GM06990 (cell line): ENCODE data around the gene HIVEP1.
"Not testable (repeated sequence)": the region's sequence is repeated elsewhere in the genome, so short reads cannot be mapped to it uniquely, and the experiment has no call there.

ENCODE experiments used
- DNase-seq: peaks from one replicate; pipeline ENCODE4 v3.0.0-alpha.2; 2011; ENCODE audit not compliant: insufficient read length; ENCODE audit errors: extremely low read depth
- H3K27me3 ChIP-seq: replicated peaks from 2 replicates; pipeline ENCODE4 v1.6.0; 2011; ENCODE audit warnings: low read length; ENCODE audit not compliant: control insufficient read depth, insufficient read depth
- H3K36me3 ChIP-seq: 2 replicates; pipeline ENCODE4 v1.5.1; 2011; ENCODE audit warnings: low read length; ENCODE audit not compliant: control insufficient read depth, insufficient read depth
- H3K4me3 ChIP-seq: replicated peaks from 2 replicates; pipeline ENCODE4 v1.5.1; 2011; ENCODE audit warnings: low read depth, mild to moderate bottlenecking, control low read depth, low read length
- TF ChIP-seq, protein P1 (sequence below): IDR thresholded peaks from 2 replicates; pipeline ENCODE4 v1.5.1; 2011; ENCODE audit warnings: low read length, control low read depth, mild to moderate bottlenecking, inconsistent platforms; ENCODE audit not compliant: insufficient read depth, poor library complexity, severe bottlenecking

Gene HIVEP1

DNA sequence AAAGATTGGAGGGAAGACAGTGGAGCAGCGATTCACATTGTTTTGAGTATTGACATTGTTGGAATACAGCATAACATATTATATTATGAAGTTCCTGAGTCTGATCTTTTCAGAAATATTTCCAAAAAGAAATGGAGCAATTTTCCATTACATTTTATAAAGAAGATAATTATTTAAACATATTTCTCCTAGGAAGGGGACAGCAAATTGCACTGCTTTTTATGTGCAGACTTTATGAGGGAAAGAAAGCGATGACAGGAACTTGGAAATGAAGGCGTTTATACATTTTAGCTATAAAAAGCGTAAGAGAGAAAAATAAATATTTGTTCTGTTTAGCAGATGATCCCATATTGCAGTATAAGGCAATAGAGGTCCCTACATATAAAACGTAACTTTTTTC is 161.1 kb downstream of the HIVEP1 start:
- no peaks in the 10 kb centered on the region for H3K36me3 ChIP-seq
- TF ChIP-seq, protein P1, sequence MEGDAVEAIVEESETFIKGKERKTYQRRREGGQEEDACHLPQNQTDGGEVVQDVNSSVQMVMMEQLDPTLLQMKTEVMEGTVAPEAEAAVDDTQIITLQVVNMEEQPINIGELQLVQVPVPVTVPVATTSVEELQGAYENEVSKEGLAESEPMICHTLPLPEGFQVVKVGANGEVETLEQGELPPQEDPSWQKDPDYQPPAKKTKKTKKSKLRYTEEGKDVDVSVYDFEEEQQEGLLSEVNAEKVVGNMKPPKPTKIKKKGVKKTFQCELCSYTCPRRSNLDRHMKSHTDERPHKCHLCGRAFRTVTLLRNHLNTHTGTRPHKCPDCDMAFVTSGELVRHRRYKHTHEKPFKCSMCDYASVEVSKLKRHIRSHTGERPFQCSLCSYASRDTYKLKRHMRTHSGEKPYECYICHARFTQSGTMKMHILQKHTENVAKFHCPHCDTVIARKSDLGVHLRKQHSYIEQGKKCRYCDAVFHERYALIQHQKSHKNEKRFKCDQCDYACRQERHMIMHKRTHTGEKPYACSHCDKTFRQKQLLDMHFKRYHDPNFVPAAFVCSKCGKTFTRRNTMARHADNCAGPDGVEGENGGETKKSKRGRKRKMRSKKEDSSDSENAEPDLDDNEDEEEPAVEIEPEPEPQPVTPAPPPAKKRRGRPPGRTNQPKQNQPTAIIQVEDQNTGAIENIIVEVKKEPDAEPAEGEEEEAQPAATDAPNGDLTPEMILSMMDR: no peak
- no peak for DNase-seq
- H3K4me3 ChIP-seq: no peak overlapping the region
- H3K27me3 ChIP-seq: no peaks in the 10 kb centered on the region

DNA sequence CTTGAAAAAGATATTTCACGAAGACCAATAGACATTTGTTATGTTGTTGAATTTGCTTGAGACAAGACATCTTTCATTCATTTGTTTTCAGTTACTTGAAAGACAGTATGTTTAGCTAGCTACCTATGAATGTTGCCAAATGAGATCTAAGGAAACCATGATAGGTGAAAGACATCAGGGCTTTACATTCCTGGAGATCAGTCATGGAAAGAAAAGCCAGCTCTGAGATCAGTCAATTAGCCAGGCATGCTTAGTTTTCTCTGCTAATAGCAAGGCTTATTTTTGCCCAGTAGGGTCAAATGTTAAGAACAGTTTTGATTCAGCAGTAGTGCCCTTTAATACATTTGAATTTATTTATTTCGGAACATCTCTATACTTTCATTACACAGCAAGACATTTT is 161.5 kb downstream of the HIVEP1 start:
- no peak for DNase-seq
- no peak overlapping the region for H3K4me3 ChIP-seq
- TF ChIP-seq, protein P1: no peak
- no peaks in the 10 kb centered on the region for H3K36me3 ChIP-seq
- H3K27me3 ChIP-seq: no peaks in the 10 kb centered on the region

DNA sequence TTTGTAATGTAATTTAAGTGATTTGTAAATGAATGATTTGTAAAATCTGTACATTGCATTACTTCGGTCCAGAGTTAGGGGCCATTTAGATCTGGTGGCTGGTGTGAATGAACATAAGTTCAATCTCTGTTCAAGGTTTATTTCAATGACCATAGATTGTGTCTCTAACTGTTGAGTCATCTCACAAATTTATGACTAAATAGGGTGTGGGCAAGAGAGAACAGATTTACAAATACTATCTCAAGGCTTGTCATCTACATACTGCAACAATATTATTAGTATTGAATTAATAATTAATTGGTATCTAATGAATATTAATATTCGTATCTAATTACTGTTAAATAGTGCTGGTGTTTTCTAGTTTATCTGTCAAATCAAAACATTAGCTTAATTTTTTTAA is 162.8 kb downstream of the HIVEP1 start:
- no peak for DNase-seq
- Histone ChIP-seq H3K27me3 (no peaks in the 10 kb centered on the region), H3K4me3 (no peak overlapping the region), H3K36me3 (no peaks in the 10 kb centered on the region)
- TF ChIP-seq, protein P1: no peak

DNA sequence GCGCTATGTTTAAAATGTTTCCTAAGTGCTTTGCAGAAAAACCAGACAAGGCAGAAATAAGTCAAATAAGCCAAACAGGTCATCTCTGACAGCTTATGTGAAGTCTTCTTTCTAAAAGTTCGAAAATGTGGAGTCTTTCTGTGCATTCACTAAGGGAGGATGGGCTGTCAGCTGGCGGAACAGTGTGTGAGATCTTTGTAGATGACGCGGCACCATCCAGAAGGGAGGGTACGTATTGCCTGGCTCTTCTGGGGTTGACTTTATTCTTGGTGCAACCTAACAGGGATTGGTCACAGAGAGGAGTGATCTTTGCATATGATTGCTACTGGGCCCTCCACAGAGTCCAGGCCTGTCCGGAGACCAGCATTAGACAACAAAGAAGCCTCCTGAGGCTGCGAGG is 163.5 kb downstream of the HIVEP1 start:
- H3K4me3 ChIP-seq: no peak overlapping the region
- TF ChIP-seq, protein P1: no peak
- no peak for DNase-seq

DNA sequence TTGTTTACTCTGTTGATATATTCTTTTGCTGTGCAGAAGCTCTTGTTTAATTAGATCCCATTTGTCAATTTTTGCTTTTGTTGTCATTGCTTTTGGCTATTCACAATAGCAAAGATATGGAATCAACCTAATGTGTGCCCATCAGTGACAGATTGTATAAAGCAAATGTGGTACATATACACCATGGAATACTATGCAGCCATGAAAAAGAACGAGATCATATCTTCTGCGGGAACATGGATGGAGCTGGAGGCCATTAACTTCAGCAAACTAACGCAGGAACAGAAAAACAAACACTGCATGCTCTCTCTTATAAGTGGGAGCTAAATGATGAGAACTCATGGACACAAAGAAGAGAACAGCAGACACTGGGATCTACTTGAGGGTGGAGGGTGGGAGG is 164.7 kb downstream of the HIVEP1 start:
- H3K36me3 ChIP-seq, DNase-seq, H3K4me3 ChIP-seq, H3K27me3 ChIP-seq: not testable (repeated sequence)

More for the DNA sequence above, 163.5 kb downstream of the HIVEP1 start:
- no peaks in the 10 kb centered on the region for H3K36me3 ChIP-seq
- H3K27me3 ChIP-seq: no peaks in the 10 kb centered on the region

DNA sequence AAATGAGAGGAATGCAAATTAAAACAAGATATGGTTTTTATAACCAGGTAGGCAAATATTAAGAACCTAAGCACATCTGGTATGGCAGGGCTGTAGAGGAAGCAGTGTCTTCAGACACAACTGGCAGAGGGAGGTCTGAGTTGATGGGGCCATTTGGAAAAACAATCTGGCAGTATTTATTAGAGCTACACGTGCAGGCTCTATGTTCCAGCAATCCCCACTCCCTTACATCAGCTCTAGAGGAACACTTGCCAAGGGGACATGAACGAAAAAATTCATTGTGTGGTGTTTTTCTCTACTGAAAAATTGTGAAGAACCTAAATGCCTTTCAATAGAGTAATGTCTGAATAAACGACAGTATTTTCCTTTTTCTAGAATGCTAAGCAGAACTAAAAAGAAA is 166.4 kb downstream of the HIVEP1 start:
- H3K4me3 ChIP-seq: no peak overlapping the region
- H3K27me3 ChIP-seq: no peaks in the 10 kb centered on the region
- DNase-seq: no peak
- TF ChIP-seq, protein P1: no peak
- no peaks in the 10 kb centered on the region for H3K36me3 ChIP-seq
